CD4-positive, alpha-beta T cell (primary cell): ENCODE measurements around the gene SH3D19. TPM values are rescaled to one million over a fixed set of nuclear protein-coding genes. Genes with fewer than 3 reads are reported as not detected.

Experiments used
- ATAC-seq: fragments of 200-7000 bp; cut with Tn5 transposase; one replicate; pipeline ENCODE4 v1.10.0; 2022; ENCODE audit warnings: mild to moderate bottlenecking; ENCODE audit not compliant: poor library complexity
- CTCF ChIA-PET: fragments of 350-600 bp; sonication (Branson Sonifier 250); formaldehyde crosslinking; loops from one replicate; lab custom pipeline; 2021; ENCODE audit warnings: antibody characterized with exemption, inconsistent platforms; lab: Charles Lee
- POLR2A ChIA-PET: fragments of 350-600 bp; sonication (Branson Sonifier 250); formaldehyde crosslinking; loops from one replicate; lab custom pipeline; 2021; ENCODE audit warnings: antibody characterized with exemption, inconsistent platforms; lab: Charles Lee
- DNase-seq, 14 experiments: peaks; one replicate each; pipeline ENCODE4 v3.0.0-alpha.2; 2013 to 2020; ENCODE audit warnings: mixed read lengths in 2 of 14
- H3K27ac ChIP-seq, 2 donors: one replicate each; pipeline versions ENCODE4 v1.5.1 to v1.7.0; 2013; ENCODE audit warnings: low read length in 2 of 2, low read depth in 1 of 2, mild to moderate bottlenecking in 1 of 2
- H3K27me3 ChIP-seq, 2 experiments: 1 replicate in 1 of 2; 2 replicates in 1 of 2; pipeline versions ENCODE4 v1.6.1 to v1.7.0; 2013; ENCODE audit warnings: low read length in 2 of 2, control low read depth in 1 of 2, mild to moderate bottlenecking in 1 of 2, moderate library complexity in 1 of 2; ENCODE audit not compliant: insufficient read depth in 2 of 2, control insufficient read depth in 1 of 2
- H3K36me3 ChIP-seq: one replicate; pipeline ENCODE4 v1.6.1; 2013; ENCODE audit warnings: low read length, control low read depth; ENCODE audit not compliant: insufficient read depth
- H3K4me1 ChIP-seq: one replicate; pipeline ENCODE4 v1.6.1; 2013; ENCODE audit warnings: low read length, control low read depth; ENCODE audit not compliant: insufficient read depth
- H3K4me3 ChIP-seq: one replicate; pipeline ENCODE4 v1.5.1; 2013; ENCODE audit warnings: mild to moderate bottlenecking, low read length, moderate library complexity
- H3K9me3 ChIP-seq, 2 experiments: 1 replicate in 1 of 2; 2 replicates in 1 of 2; pipeline versions ENCODE4 v1.6.1 to v1.7.0; 2013; ENCODE audit warnings: low read length in 2 of 2, mild to moderate bottlenecking in 2 of 2, control low read depth in 1 of 2, moderate library complexity in 1 of 2; ENCODE audit not compliant: control insufficient read depth in 1 of 2, insufficient read depth in 1 of 2
- H3K27ac Mint-ChIP-seq: one replicate; pipeline ENCODE4 v1.8.0; 2020; ENCODE audit warnings: mixed read lengths
- H3K27me3 Mint-ChIP-seq: one replicate; pipeline ENCODE4 v1.8.0; 2021; ENCODE audit warnings: mixed read lengths
- H3K36me3 Mint-ChIP-seq: one replicate; pipeline ENCODE4 v1.8.0; 2021; ENCODE audit warnings: low read depth, mixed read lengths
- H3K4me1 Mint-ChIP-seq: one replicate; pipeline ENCODE4 v1.8.0; 2021; ENCODE audit warnings: low read depth, mixed read lengths
- H3K4me3 Mint-ChIP-seq: one replicate; pipeline ENCODE4 v1.8.0; 2020; ENCODE audit warnings: mild to moderate bottlenecking, mixed read lengths
- H3K9me3 Mint-ChIP-seq: one replicate; pipeline ENCODE4 v1.8.0; 2020; ENCODE audit warnings: mixed read lengths
- CTCF ChIP-seq: fragments of 200-600 bp; IDR thresholded peaks from one replicate; pipeline ENCODE4 v1.8.0; 2022; ENCODE audit warnings: antibody characterized with exemption, mild to moderate bottlenecking
- intact Hi-C, 2 experiments: fragments of 100-400 bp; cut with DNase I in 1 of 2; cut with micrococcal nuclease in 1 of 2; formaldehyde crosslinking; loops; one replicate each; pipeline versions ENCODE4 v1.15.1 to v1.9.0; 2023 to 2025; cut with DNase I, micrococcal nuclease
- total RNA-seq, 174 experiments: library from RNA in 2 of 174; stranded (reverse) in 2 of 174; gene quantifications; one replicate each; pipeline ENCODE4 v1.2.3 and lab custom pipeline; 2021 to 2026

SH3D19 gene
- total RNA-seq, 2 experiments from 2014 or later, result 0.27 TPM; not detected in 1

GRCh38 chr4:151184523-151185458 lies 140.6 kb downstream of the SH3D19 start:
- H3K27ac Mint-ChIP-seq, result no peak overlapping the region
- DNase-seq (no peak), ATAC-seq (no peak)
- Histone ChIP-seq H3K4me1 (no peaks in the 10 kb centered on the region), H3K36me3 (no peaks in the 10 kb centered on the region), H3K27ac (no peak overlapping the region), H3K4me3 (no peak overlapping the region), H3K27me3 (no peaks in the 10 kb centered on the region), H3K9me3 (no peaks in the 10 kb centered on the region)
- no peak for TF ChIP-seq CTCF
- H3K9me3 Mint-ChIP-seq, result no peaks in the 10 kb centered on the region
- ChIA-PET CTCF (interaction anchor here (0.6 kb wide), 1 partner anchor 15 kb away, joined by 3 read pairs; no protein-coding TSS in a partner anchor), POLR2A (no interaction called here)
- H3K4me3 Mint-ChIP-seq, result no peak overlapping the region
- peaks cover 27% of the 10 kb centered on the region for H3K27me3 Mint-ChIP-seq
- intact Hi-C loops, result no loop called here
- no peaks in the 10 kb centered on the region for H3K36me3 Mint-ChIP-seq
- H3K4me1 Mint-ChIP-seq, result no peaks in the 10 kb centered on the region

- Histone ChIP-seq H3K4me1 (no peaks in the 10 kb centered on the region), H3K36me3 (no peaks in the 10 kb centered on the region), H3K4me3 (no peak overlapping the region), H3K9me3 (no peaks in the 10 kb centered on the region), H3K27ac (no peak overlapping the region), H3K27me3 (no peaks in the 10 kb centered on the region)
- intact Hi-C loops, result no loop called here
- DNase-seq, result no peak
- Mint-ChIP-seq H3K4me3 (no peak overlapping the region), H3K4me1 (no peaks in the 10 kb centered on the region), H3K9me3 (no peaks in the 10 kb centered on the region), H3K27me3 (peaks cover 19% of the 10 kb centered on the region), H3K27ac (no peak overlapping the region), H3K36me3 (no peaks in the 10 kb centered on the region)
- TF ChIP-seq CTCF, result no peak
- CTCF ChIA-PET, result interaction anchor here (0.7 to 1.4 kb wide), 3 partner anchors 9 to 202 kb away, joined by 3 read pairs; no protein-coding TSS in a partner anchor
- POLR2A ChIA-PET, result no interaction called here
- ATAC-seq, result no peak
Measured at GRCh38 chr4:151182455-151182996, 142.9 kb downstream of the SH3D19 start.

- Histone ChIP-seq H3K4me3 (no peak overlapping the region), H3K27ac (no peak overlapping the region), H3K36me3 (no peaks in the 10 kb centered on the region), H3K27me3 (no peaks in the 10 kb centered on the region), H3K4me1 (no peaks in the 10 kb centered on the region), H3K9me3 (no peaks in the 10 kb centered on the region)
- no peaks in the 10 kb centered on the region for H3K4me1 Mint-ChIP-seq
- H3K4me3 Mint-ChIP-seq, result no peak overlapping the region
- no peaks in the 10 kb centered on the region for H3K36me3 Mint-ChIP-seq
- DNase-seq, result no peak
- intact Hi-C loops, result no loop called here
- TF ChIP-seq CTCF, result no peak
- ChIA-PET POLR2A (no interaction called here), CTCF (no interaction called here)
- no peak overlapping the region for H3K27ac Mint-ChIP-seq
- ATAC-seq, result no peak
- H3K27me3 Mint-ChIP-seq, result peaks cover 8% of the 10 kb centered on the region
- no peaks in the 10 kb centered on the region for H3K9me3 Mint-ChIP-seq
Measured at GRCh38 chr4:151176685-151177084, 148.7 kb downstream of the SH3D19 start.
